Measurements from ENCODE around the gene ADPRHL1. TPM values are rescaled to one million over a fixed set of nuclear protein-coding genes. Genes with fewer than 3 reads are reported as not detected.

ADPRHL1 gene
- total RNA-seq, 1 donor from 2014 or later, result 2.6 TPM

- Mint-ChIP-seq H3K9me3 (ENCODE audit: unreplicated experiment) (no peaks in the 10 kb centered on the region), H3K36me3 (ENCODE audit: unreplicated experiment) (peaks cover 32% of the 10 kb centered on the region), H3K4me1 (ENCODE audit: unreplicated experiment) (peaks cover 9% of the 10 kb centered on the region), H3K27ac (ENCODE audit: unreplicated experiment) (no peak overlapping the region), H3K4me3 (ENCODE audit: unreplicated experiment) (no peak overlapping the region), H3K27me3 (ENCODE audit: unreplicated experiment) (no peaks in the 10 kb centered on the region)
- peak; percentile 36 for DNase-seq (ENCODE audit: extremely low spot score, unreplicated experiment)
- no peak for TF ChIP-seq CTCF (IDR thresholded peaks at IDR 0.05)
These were observed 7.9 kb upstream of the ADPRHL1 start for GRCh38 chr13:113461022-113461751.

DNA sequence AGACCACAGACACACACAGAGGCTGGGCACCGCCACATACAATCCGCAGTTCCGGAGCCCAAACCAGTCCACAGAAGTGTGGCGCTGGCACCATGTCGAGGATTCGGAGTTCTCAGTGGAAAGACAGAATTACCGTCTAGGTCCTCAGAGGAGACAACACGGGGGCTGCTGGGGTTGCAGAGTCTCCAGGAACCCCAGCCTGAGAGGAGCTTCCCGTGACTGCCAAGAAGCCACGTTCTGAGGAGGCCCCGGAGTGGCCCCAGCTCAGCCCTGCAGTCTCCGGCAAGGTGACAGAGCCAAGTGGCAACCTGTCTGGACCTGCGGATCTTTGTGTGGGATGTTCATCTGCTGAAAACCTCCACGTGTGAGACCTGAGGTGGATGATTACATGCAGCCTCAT is 7.3 kb upstream of the ADPRHL1 start:
- H3K9me3 Mint-ChIP-seq (ENCODE audit: unreplicated experiment), result no peaks in the 10 kb centered on the region
- no peak for TF ChIP-seq CTCF (IDR thresholded peaks at IDR 0.05)
- H3K36me3 Mint-ChIP-seq (ENCODE audit: unreplicated experiment), result peaks cover 37% of the 10 kb centered on the region
- no peaks in the 10 kb centered on the region for H3K27me3 Mint-ChIP-seq (ENCODE audit: unreplicated experiment)
- H3K4me3 Mint-ChIP-seq (ENCODE audit: unreplicated experiment), result no peak overlapping the region
- peak; percentile 57 for DNase-seq (ENCODE audit: extremely low spot score, unreplicated experiment)
- H3K27ac Mint-ChIP-seq (ENCODE audit: unreplicated experiment), result no peak overlapping the region
- peaks cover 9% of the 10 kb centered on the region for H3K4me1 Mint-ChIP-seq (ENCODE audit: unreplicated experiment)

GRCh38 chr13:113460064-113460555 is 6.8 kb upstream of the ADPRHL1 start:
- H3K9me3 Mint-ChIP-seq (ENCODE audit: unreplicated experiment), result no peaks in the 10 kb centered on the region
- no peak overlapping the region for H3K4me3 Mint-ChIP-seq (ENCODE audit: unreplicated experiment)
- peaks cover 35% of the 10 kb centered on the region for H3K36me3 Mint-ChIP-seq (ENCODE audit: unreplicated experiment)
- no peak for TF ChIP-seq CTCF (IDR thresholded peaks at IDR 0.05)
- no peaks in the 10 kb centered on the region for H3K27me3 Mint-ChIP-seq (ENCODE audit: unreplicated experiment)
- H3K4me1 Mint-ChIP-seq (ENCODE audit: unreplicated experiment), result peaks cover 9% of the 10 kb centered on the region
- DNase-seq (ENCODE audit: extremely low spot score, unreplicated experiment), result no peak
- peak overlapping the region; percentile 18 for H3K27ac Mint-ChIP-seq (ENCODE audit: unreplicated experiment)

GRCh38 chr13:113458253-113459065 is 5.2 kb upstream of the ADPRHL1 start:
- peak; percentile 49 for TF ChIP-seq CTCF (IDR thresholded peaks at IDR 0.05)
- peak; percentile 84 for DNase-seq (ENCODE audit: extremely low spot score, unreplicated experiment)
- H3K27ac Mint-ChIP-seq (ENCODE audit: unreplicated experiment), result no peak overlapping the region
- H3K4me3 Mint-ChIP-seq (ENCODE audit: unreplicated experiment), result no peak overlapping the region
- peaks cover 9% of the 10 kb centered on the region for H3K4me1 Mint-ChIP-seq (ENCODE audit: unreplicated experiment)
- no peaks in the 10 kb centered on the region for H3K9me3 Mint-ChIP-seq (ENCODE audit: unreplicated experiment)
- peaks cover 39% of the 10 kb centered on the region for H3K36me3 Mint-ChIP-seq (ENCODE audit: unreplicated experiment)
- H3K27me3 Mint-ChIP-seq (ENCODE audit: unreplicated experiment), result no peaks in the 10 kb centered on the region

DNA sequence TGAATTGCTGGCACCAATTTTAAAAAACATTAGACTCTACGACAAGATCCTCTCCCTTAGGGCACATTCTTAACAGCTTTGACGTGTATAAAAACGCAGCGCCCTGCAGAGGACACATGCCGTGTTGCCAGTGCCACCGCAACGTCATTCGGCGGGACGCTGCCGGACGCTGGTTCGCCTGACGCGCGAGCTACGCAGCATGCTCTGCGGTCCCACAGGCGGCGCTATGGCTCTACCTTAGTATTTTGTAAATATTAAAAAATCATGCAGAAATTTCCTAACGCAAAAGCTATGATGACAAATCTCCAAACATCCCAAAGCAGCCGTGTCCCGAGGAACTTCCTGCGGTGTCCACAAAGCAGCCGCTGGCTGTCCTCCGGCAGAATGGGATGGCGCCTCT is 4.2 kb upstream of the ADPRHL1 start:
- Mint-ChIP-seq H3K9me3 (ENCODE audit: unreplicated experiment) (no peaks in the 10 kb centered on the region), H3K36me3 (ENCODE audit: unreplicated experiment) (peaks cover 39% of the 10 kb centered on the region), H3K27me3 (ENCODE audit: unreplicated experiment) (no peaks in the 10 kb centered on the region), H3K4me3 (ENCODE audit: unreplicated experiment) (no peak overlapping the region), H3K27ac (ENCODE audit: unreplicated experiment) (no peak overlapping the region), H3K4me1 (ENCODE audit: unreplicated experiment) (peaks cover 9% of the 10 kb centered on the region)
- peak; percentile 76 for DNase-seq (ENCODE audit: extremely low spot score, unreplicated experiment)
- TF ChIP-seq CTCF (IDR thresholded peaks at IDR 0.05), result no peak
